GM18873 (cell line): ENCODE results near the gene ZNF771.
"Not testable (repeated sequence)": the region's sequence is repeated elsewhere in the genome, so short reads cannot be mapped to it uniquely, and the experiment has no call there.

Source experiments
- ATAC-seq: cut with Tn5 transposase; IDR thresholded peaks from one replicate; pipeline ENCODE4 v1.9.1; 2021; ENCODE audit warnings: mild to moderate bottlenecking, moderate library complexity, moderate number of reproducible peaks; ENCODE audit not compliant: unreplicated experiment, low FRiP score

Gene ZNF771

DNA sequence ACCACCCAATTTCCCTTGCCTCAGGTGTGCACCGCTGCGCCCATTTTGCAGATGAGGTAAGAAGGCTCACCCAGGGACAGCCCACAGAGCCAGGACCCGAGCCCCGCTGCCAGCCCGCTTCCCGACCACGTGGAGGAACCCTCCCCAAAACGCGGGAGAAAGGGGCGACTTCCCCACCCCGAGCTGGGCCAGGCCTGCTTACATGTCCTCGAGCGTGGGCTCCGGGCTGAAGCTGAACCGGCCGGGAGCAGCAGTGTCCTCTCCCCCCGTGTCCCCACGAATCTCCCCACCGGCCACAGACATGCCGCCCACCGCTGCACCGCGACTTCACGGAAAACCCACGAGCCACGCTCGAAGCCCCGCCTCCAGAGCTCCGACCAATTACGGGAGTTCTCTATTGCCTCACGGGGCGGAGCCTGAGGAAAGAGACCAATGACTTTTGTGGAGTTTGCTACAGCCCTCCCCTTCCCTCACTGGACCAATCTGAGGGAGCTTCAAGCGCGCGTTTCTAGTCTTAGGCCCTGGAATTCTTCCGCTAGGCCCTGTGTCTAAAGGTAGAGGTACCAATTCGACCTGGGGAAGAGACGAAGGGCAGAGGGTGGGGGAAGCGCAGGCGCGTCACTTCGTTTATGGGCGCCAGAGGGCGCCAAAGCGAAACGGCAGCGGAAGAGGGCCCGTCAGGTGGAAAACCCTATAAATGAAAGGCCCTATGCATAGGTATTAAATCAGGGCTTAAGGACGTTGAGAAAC, 22.4 kb downstream of the ZNF771 start, which contains the start of gene DCTPP1:
TSS of gene DCTPP1 (minus strand) at position 353 of the 750 bp plus-strand sequence. CDS start at position 303, 50 bp downstream.
- peak; percentile 95 for ATAC-seq

DNA sequence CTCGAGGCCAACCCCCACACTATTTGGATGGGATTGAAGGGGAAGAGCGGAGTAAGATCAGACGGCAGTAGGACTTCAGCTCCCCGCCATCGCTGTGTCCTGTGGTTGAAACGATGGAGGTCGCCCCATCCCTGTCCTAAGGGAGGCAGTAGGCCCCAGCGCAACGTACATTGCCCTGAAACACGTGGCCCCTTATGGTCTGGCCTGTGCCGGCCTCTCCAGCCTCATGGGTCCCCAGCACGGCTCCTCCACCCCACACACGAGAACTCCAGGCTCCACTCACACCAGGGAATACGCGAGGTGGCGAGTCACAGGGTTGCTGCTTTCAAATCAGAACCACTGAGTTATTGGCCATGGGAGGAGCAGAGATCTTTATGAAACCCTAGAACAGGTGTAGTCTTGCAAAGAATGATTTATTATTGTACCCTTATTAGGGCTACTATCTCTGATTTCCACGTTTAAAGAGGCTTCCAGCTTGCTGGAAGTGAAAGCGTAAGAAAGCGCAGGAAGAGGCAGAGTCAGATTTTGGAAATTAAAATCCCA, 23.1 kb downstream of the ZNF771 start:
- ATAC-seq = no peak

DNA sequence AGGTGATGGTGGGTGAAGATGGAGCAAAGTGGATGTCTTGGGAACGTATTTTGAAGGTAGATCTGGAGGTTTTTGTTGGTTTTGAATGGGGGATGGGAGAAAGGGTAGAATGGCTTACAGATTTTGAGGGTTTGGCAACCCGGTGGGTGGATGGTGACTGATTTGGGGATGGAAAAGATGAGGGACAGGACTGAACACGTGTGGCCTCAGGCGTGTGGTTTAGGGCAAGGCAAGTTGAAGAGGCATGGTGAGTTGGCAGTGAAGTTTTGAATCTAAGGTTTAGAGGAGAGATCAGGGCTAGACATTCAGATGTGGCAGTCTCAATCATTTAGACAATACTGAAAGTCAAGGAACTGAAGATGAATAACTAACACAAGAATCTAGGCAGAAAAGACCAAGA, 27.4 kb downstream of the ZNF771 start:
- ATAC-seq = no peak

DNA sequence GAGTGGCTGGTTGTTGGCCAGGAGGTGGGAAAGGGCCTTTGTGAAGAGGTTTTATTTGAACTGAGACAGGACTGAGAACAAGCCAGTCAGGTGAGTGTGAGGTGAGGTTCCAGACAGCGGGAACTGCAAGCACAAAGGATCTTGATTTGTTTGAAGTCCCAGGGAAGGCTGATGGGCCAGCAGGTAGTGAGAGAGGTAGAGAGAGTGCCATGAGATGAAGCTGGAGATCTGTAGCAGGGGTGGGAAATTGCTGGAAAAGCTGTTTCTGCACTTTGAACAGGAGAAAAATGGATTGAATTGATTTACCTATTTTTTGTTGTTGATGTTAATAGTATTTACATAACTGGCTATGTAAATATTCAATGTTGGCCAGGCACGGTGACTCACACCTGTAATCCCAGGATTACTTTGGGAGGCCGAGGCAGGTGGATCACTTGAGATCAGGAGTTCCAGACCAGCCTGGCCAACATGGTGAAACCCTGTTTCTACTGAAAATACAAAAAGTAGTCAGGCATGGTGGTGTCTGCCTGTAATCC, 30.2 kb downstream of the ZNF771 start:
- ATAC-seq = no peak

DNA sequence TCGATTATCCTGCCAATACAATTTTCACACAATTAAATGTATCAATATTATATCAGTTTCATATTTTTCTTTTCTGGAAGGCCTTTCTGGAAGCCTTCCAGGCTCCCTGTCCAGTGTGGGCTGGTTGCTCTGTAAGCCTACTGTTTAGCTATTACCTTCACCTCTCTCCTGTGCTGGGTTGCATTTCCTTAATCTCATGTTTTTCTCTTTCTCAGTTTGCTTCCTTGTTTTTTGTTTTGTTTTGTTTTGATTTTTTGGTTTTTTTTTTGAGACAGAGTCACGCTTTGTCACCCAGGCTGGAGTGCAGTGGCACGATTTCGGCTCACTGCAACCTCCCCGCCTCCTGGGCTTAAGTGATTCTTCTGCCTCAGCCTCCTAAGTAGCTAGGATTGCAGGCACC, 31.4 kb downstream of the ZNF771 start:
- no peak for ATAC-seq

DNA sequence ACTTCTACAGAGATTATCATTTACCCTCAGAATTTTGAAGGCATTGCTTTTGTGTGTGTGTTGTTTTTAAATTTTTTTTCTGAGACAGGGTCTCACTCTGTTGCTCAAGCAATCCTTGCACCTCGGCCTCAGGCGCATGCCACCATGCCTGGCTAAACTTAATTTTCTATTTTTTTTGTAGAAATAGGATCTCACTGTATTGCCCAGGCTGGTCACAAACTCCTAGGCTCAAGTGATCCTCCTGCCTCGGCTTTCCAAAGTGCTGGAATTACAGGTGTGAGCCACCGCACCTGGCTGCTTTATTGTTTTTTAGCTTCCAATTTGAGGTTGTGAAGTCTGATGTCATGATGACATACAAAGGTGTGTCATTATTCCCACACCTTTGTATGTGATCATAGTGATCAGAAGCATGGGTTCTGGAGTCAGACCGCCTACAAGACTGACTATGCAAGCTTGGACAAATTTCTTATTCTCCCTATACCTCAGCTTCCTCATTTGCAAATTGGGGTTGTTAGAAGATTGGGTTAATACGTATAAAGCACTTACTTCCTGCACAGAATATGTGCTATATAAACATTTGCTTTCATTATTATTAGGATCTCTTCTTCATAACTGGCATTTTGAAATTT, 32.4 kb downstream of the ZNF771 start:
- no peak for ATAC-seq

DNA sequence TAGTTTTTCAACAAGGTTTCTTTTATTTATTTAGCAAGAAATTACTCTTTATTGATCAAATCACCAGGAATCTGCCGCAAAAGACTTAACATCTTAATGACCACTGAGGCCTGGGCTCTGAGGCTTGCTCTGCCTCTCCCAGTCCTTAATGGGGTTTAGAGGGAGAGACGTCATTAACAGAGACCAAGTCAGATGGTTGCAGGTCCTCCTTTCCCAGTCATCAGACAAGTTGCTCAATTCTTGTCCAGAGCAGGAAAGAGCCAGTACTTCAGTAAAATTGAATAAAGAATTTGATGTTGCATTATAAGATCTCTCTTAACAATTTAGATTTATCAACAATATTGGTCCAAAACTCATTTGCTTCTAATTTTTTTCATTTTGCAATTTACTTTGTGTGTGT, 36.2 kb downstream of the ZNF771 start:
- ATAC-seq = no peak

DNA sequence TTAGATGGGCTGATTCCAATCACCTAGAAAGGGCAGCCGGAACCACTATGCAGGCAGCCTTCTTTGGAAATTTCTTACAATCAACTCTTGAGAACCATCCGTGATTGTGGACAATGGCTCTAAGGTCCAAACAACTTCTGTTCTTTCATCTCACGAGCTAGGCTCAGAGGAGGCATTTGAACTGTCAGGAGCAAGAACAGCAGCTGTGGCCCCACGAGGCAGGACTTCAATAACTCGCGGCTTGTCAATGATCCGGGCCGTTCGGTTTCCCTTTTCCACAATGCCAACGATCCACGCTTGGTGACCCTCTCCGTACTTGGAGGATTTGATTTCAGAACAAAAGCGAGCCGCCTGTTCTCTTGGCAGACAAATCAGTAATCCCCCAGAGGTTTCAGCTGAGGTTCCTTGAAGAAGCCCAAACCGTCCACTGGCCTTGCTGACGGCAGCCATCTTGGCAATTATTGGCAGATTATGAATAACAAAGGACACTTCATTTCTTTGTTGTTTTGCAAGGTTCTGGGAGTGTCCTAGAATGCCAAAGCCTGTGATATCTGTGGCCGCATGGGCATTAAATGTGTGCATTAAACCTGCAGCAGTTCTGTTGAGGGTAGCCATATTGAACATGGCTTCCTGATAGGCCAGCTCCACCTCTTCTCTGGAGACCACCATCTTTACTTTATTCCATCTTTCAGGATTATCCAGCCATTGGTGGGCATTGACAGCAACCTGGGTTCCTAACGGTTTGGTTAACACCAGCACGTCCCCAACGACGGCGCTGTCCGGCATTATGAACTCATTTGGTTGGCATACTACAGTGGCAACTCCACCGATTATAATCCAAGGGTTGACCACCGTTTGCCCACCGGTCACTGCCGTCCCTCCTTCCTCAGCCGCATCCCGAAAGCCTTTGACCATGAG, 37.1 kb downstream of the ZNF771 start:
- no peak for ATAC-seq

DNA sequence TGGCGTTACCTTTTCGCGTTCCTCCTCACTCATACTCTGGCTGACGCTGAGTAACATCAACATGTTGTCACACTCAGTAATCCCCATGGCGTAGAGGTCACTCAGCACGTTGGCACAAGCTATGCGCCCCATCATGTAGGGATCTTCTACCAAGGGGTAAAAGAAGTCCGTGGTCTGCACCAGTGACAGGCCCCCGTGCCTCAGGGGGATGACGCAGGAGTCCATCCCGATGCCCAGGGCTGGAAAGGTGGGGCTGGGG, 37.7 kb downstream of the ZNF771 start:
- no peak for ATAC-seq

DNA sequence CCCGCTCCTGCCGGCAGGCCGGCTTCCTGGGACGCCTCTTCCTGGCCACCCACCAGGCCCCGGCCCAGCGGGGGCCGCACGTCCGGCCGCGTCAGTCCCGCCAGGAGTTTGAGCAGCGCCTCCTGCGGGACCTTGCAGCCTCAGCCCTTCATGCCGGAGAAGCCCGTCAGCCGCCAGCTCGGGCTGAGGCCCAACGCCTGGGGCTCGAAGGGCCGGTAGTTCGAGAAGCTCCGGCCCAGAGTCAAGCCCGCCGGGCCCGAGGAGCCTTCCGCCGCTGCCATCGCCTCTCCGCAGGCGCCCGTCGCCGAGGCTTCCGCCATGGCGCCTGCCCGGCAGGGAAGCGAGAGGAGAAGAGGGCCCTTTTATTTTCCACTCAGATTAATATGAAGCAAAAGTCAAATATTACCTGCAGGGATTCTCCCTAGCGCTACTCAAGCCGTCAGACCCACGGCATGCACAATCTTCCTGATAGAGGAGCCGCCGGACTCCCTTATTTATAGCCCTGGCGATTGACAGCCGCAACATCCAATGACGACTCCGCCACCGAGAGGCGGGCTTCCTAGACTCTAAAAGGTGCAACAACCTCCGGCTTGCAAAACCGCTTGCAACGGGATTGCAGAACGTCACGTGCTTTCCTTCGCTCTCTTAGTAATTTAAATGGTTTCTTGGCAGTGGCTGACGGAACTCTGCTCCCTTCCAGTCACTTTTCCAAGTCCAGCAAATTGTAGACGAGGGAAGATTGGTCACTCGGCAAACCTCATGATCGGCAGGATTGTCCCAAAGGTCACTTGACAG, 38.2 kb downstream of the ZNF771 start, which contains the start of gene SEPHS2:
TSS of gene SEPHS2 (minus strand) at position 467 of the 795 bp plus-strand sequence. CDS start at position 320, 147 bp downstream.
- peak; percentile 50 for ATAC-seq

DNA sequence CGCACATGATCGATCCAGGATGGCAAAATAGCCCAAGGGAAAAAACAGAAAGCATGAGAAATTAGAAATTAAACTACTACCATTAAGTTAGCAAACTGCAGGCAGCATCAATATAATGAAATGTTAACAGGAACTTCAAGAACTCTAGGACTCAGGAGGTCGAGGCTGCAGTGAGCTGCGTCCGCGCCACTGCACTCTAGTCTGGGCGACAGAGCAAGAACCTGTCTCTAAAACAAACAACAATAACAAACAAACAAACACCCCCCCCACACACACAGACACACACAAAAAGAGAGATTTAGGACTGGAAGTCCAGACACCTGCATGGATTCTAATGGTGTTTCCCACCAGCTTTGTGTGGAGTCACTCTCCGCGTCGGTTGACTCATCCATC, 38.8 kb downstream of the ZNF771 start:
- no peak for ATAC-seq

DNA sequence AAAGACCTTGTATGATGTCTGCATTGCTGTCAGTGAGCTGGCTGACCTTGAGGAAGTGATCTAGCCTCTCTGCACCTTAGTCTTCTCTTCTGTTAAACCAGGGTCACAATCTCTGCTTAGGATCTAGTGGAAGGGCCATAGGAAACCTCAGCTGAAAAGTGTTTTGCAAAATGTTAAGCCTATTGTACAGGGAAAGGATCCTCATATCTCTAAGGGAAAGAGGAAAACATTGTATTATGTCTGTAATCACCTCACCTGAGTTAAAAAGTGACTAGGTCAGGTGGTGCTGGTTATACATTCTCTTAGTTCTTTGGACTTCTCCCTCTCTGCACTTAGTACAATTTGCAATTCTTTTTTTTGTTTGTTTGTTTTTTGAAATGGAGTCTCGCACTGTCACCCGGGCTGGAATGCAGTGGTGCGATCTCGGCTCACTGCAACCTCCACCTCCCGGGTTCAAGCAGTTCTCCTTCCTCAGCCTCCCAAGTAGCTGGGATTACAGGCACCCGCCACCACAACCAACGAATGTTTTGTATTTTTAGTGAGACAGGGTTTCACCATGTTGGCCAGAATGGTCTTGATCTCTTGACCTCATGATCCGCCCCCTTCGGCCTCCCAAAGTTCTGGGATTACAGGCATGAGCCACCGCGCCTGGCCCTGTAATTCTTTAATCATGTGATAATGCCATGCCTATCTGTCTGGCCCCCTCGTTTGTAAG, 40.3 kb downstream of the ZNF771 start:
- ATAC-seq = no peak

DNA sequence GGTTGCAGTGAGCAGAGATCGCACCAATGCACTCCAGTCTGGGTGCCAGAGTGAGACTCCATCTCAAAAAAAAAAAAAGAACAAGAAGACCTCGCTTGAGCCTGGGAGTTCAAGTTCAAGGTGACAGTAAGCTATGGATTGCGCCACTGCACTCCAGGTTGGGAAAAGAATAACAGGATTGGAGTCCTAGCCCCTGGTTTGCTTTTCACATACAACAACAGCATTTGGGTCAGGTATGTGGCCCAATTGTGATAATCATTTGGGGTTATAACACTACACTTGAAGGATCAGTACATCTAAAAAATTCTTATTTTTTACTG, 41.7 kb downstream of the ZNF771 start:
- ATAC-seq = no peak

DNA sequence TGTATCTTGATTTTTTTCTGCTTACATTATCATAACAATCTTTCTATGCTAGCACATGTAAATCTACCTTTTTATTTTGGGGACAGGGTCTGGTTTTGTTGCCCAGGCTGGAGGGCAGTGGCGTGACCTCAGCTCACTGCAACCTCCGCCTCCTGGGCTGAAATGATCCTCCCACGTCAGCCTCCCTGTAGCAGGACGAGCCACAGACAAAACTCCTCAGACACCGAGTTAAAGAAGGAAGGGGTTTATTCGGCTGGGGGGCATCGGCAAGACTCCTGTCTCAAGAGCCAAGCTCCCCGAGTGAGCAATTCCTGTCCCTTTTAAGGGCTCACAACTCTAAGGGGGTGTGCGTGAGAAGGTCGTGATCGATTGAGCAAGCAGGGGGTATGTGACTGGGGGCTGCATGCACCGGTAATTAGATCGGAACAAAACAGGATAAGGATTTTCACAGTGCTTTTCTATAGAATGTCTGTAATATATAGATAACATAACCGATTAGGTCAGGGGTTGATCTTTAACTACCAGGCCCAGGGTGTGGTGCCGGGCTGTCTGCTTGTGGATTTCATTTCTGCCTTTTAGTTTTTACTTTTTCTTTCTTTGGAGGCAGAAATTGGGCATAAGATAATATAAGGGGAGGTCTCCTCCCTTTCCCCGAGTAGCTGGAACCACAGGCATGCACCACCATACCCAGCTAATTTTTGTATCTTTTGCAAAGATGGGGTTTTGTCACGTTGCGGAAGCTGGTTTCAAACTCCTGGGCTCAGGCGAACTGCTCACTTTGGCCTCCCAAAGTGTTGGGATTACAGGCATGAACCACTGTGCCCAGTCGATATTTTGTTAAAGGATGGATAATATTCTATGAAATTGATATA, 45.5 kb downstream of the ZNF771 start:
- ATAC-seq = not testable (repeated sequence)

DNA sequence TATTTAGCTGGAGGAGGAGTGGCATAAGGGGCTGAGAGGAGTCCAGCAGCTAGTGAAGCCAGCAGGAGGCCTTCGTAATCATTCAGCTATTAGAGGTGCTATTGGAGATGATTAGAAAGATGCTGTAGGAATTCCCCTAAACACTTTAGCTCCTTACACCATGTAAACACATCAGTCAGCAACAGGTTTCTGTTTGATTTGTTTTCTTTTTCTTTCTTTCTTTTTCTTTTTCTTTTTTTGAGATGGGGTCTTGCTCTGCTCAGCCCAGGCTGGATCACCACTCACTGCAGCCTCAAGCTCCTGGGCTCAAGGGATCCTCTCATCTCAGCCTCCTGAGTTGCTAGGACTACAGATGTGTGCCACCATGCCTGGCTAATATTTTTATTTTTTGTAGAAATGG, 48.9 kb downstream of the ZNF771 start:
- no peak for ATAC-seq

DNA sequence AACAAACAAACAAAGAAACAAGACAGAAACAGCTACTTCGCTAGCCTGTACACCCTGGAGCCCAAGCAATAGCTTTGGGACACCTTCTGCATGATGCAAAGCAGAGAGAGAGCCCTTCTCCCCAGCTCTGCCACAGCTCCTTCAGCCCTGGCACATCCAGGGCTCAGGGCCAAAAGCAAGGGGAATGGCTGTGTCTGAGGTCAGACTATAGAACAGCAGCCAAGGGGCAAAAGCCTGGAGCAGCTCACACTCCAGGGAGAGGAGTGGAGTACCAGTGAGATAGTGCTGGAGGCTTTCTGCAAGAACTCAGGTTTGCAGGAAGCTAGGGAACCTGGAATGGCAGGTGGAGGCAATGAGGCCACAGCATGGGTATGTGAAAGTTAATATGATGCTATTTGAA, 49.9 kb downstream of the ZNF771 start:
- no peak for ATAC-seq

DNA sequence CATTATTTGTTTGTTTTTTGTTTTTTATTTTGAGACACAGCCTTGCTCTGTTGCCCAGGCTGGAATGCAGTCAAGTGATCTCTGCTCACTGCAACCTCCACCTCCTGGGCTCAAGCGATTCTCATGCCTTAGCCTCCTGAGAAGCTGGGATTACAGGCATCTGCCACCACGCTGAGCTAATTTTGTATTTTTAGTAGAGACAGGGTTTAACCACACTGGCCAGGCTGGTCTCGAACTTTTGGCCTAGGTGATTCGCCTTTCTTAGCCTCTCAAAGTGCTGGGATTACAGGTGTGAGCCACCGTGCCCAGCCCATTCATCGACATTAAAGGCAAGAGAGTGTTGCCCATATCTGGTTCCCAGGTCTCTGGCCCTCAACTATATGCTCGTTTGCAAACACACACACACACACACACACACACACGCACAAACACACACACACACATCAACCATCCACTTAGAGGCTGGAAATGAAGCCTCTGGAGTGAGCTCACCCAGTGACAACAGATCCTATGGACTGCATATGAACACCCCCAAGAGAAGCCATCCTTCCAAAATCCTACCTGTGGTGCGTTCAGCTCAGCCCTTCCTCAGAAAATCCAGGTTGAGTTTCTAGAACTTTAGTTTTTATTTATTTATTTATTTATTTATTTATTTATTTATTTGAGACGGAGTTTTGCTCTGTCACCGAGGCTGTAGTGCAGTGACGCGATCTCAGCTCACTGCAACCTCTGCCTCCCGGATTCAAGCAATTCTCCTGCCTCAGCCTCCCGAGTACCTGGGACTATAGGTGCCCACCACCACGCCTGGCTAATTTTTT, 50.5 kb downstream of the ZNF771 start:
- ATAC-seq = no peak
